HepG2 (cell line): ENCODE data around the gene SLC8B1. TPM values are rescaled to one million over a fixed set of nuclear protein-coding genes. Genes with fewer than 3 reads are reported as not detected.

Source experiments
- BCL3 ChIP-seq: sonication (generic); formaldehyde crosslinking; IDR thresholded peaks from 2 replicates; pipeline ENCODE4 v1.5.1; 2020; ENCODE audit warnings: mild to moderate bottlenecking, missing genetic modification reagents, moderate library complexity
- E2F1 ChIP-seq: sonication (generic); formaldehyde crosslinking; IDR thresholded peaks from 2 replicates; pipeline ENCODE4 v1.5.0; 2020; ENCODE audit warnings: missing genetic modification reagents
- FOXJ3 ChIP-seq: sonication (generic); formaldehyde crosslinking; IDR thresholded peaks from 2 replicates; pipeline ENCODE4 v1.4.0; 2020; ENCODE audit warnings: missing genetic modification reagents, mild to moderate bottlenecking, borderline replicate concordance
- KIAA2018 ChIP-seq: sonication (generic); formaldehyde crosslinking; IDR thresholded peaks from 2 replicates; pipeline ENCODE4 v1.5.0; 2020; ENCODE audit warnings: mild to moderate bottlenecking, missing genetic modification reagents, borderline replicate concordance
- LBX2 ChIP-seq: sonication (generic); formaldehyde crosslinking; IDR thresholded peaks from 2 replicates; pipeline ENCODE4 v1.5.0; 2020; ENCODE audit warnings: missing genetic modification reagents, mild to moderate bottlenecking, borderline replicate concordance
- SAP130 ChIP-seq: IDR thresholded peaks from 2 replicates; pipeline ENCODE4 v1.6.1; 2016; ENCODE audit warnings: low read depth
- TMF1 ChIP-seq: sonication (generic); formaldehyde crosslinking; IDR thresholded peaks from 2 replicates; pipeline ENCODE4 v1.8.1; 2022; ENCODE audit warnings: low read depth, missing genetic modification reagents
- ZBTB20 ChIP-seq: sonication (generic); formaldehyde crosslinking; IDR thresholded peaks from 2 replicates; pipeline ENCODE4 v1.8.1; 2023; ENCODE audit warnings: missing genetic modification reagents, low read depth, mild to moderate bottlenecking, borderline replicate concordance
- ZFYVE20 ChIP-seq: sonication (generic); formaldehyde crosslinking; IDR thresholded peaks from 2 replicates; pipeline ENCODE4 v1.8.0; 2023; ENCODE audit warnings: low read depth, mild to moderate bottlenecking, moderate library complexity, missing genetic modification reagents, borderline replicate concordance
- ZNF552 ChIP-seq: sonication (generic); formaldehyde crosslinking; IDR thresholded peaks from 2 replicates; pipeline ENCODE4 v1.9.0; 2022; ENCODE audit warnings: missing genetic modification reagents, mild to moderate bottlenecking, borderline replicate concordance
- ZNF878 ChIP-seq: sonication (generic); formaldehyde crosslinking; IDR thresholded peaks from 2 replicates; pipeline ENCODE4 v1.8.1; 2023; ENCODE audit warnings: mild to moderate bottlenecking, missing genetic modification reagents, moderate library complexity
- ZNF883 ChIP-seq: sonication (generic); formaldehyde crosslinking; IDR thresholded peaks from 2 replicates; pipeline ENCODE4 v1.5.1; 2020; ENCODE audit warnings: mild to moderate bottlenecking, missing genetic modification reagents; ENCODE audit errors: not compliant biosample characterization
- polyA plus RNA-seq, 8 experiments: library from polyadenylated mRNA; depleted of rRNA in 3 of 8; stranded (reverse) in 7 of 8; unstranded in 1 of 8; fragments of >200 nt; fragmentation: Illumina TruSeq in 4 of 8; extraction: Trizol in 4 of 8; gene quantifications; 2 replicates each; pipeline versions ENCODE4 v1.2.1 to v1.2.3, GENCODE V29; 2011 to 2016; ENCODE audit warnings: low read depth in 4 of 8, missing spikeins in 1 of 8, mixed read lengths in 1 of 8; ENCODE audit not compliant: insufficient read depth in 1 of 8
- total RNA-seq, 5 experiments: library from RNA; depleted of rRNA; stranded (reverse); fragments of >200 nt; fragmentation: Illumina TruSeq; extraction: Trizol; gene quantifications; 2 replicates each; pipeline ENCODE4 v1.2.3, GENCODE V29; 2016; ENCODE audit warnings: low read depth in 1 of 5
- TF ChIP-seq, protein P1 (sequence below): sonication (generic); formaldehyde crosslinking; IDR thresholded peaks from 2 replicates; pipeline ENCODE4 v1.5.0; 2020; ENCODE audit warnings: mild to moderate bottlenecking, low read depth, missing genetic modification reagents, borderline replicate concordance
- TF ChIP-seq, protein P2 (sequence below): sonication (generic); formaldehyde crosslinking; conservative IDR thresholded peaks from 2 replicates; pipeline ENCODE4 v1.4.0; 2020; ENCODE audit warnings: missing genetic modification reagents

The SLC8B1 gene
- total and polyA plus RNA-seq, 2 of the 13 experiments (the other 11 are each of a cell fraction or from before 2014, with no cell fraction given) = 6.8 to 8.0 TPM

- peak; percentile 47; the same call in 1 of the 2 replicates for TF ChIP-seq LBX2 (CRISPR knock-in tag)
- TF ChIP-seq, protein P1, sequence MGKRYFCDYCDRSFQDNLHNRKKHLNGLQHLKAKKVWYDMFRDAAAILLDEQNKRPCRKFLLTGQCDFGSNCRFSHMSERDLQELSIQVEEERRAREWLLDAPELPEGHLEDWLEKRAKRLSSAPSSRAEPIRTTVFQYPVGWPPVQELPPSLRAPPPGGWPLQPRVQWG = no peak
- TF ChIP-seq, protein P2, sequence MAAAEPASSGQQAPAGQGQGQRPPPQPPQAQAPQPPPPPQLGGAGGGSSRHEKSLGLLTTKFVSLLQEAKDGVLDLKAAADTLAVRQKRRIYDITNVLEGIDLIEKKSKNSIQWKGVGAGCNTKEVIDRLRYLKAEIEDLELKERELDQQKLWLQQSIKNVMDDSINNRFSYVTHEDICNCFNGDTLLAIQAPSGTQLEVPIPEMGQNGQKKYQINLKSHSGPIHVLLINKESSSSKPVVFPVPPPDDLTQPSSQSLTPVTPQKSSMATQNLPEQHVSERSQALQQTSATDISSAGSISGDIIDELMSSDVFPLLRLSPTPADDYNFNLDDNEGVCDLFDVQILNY (CRISPR knock-in tag) = 0 out of 2 replicates have a peak, but pooled peaks have one; percentile 23
- no peak for TF ChIP-seq KIAA2018 (CRISPR knock-in tag)
- peak; percentile 86; the same call in 1 of the 2 replicates for TF ChIP-seq BCL3 (CRISPR knock-in tag)
- no peak; the same call in 1 of the 2 replicates for TF ChIP-seq TMF1 (CRISPR knock-in tag)
- peak; percentile 39; the same call in 1 of the 2 replicates for TF ChIP-seq E2F1 (CRISPR knock-in tag)
- TF ChIP-seq ZNF883 (CRISPR knock-in tag) = peak; percentile 44
- peak; percentile 56; the same call in 1 of the 2 replicates for TF ChIP-seq ZBTB20 (CRISPR knock-in tag)
- TF ChIP-seq ZNF878 = peak; percentile 54; the same call in 1 of the 2 replicates
- TF ChIP-seq ZNF552 (CRISPR knock-in tag) = 0 out of 2 replicates have a peak, but pooled peaks have one; percentile 68
- no peak; the same call in 1 of the 2 replicates for TF ChIP-seq FOXJ3 (CRISPR knock-in tag)
- TF ChIP-seq ZFYVE20 (CRISPR knock-in tag) = 0 out of 2 replicates have a peak, but pooled peaks have one; percentile 50
- TF ChIP-seq SAP130 (CRISPR knock-in tag) = peak; percentile 82
These were observed at the start of gene SLC8B1 (continued) for GRCh38 chr12:113334786-113335539.
